H9 (cell line): Measurements from ENCODE around the gene ZCWPW2. TPM values are rescaled to one million over a fixed set of nuclear protein-coding genes. Genes with fewer than 3 reads are reported as not detected.

ENCODE experiments used
- DNase-seq: peaks from one replicate; pipeline ENCODE4 v3.0.0-alpha.2; 2017
- H2AFZ ChIP-seq: one replicate; pipeline ENCODE4 v1.6.1; 2013; ENCODE audit warnings: mild to moderate bottlenecking, low read length, control low read depth, moderate library complexity
- H2AK5ac ChIP-seq: 2 replicates; pipeline ENCODE4 v1.6.1; 2013; ENCODE audit warnings: low read length, control low read depth, mixed read lengths; ENCODE audit not compliant: insufficient read length
- H2BK120ac ChIP-seq: one replicate; pipeline ENCODE4 v1.6.1; 2013; ENCODE audit warnings: low read depth, mild to moderate bottlenecking, low read length, control low read depth, inconsistent platforms; ENCODE audit not compliant: poor library complexity, severe bottlenecking
- H2BK12ac ChIP-seq: 2 replicates; pipeline ENCODE4 v1.6.1; 2013; ENCODE audit warnings: low read length, control low read depth, mixed read lengths, low read depth; ENCODE audit not compliant: insufficient read length
- H2BK15ac ChIP-seq: 2 replicates; pipeline ENCODE4 v1.6.1; 2013; ENCODE audit warnings: low read depth, low read length, control low read depth
- H2BK20ac ChIP-seq: one replicate; pipeline ENCODE4 v1.6.1; 2013; ENCODE audit warnings: low read depth, mild to moderate bottlenecking, low read length, control low read depth, inconsistent platforms; ENCODE audit not compliant: poor library complexity, severe bottlenecking
- H2BK5ac ChIP-seq: 2 replicates; pipeline ENCODE4 v1.6.1; 2013; ENCODE audit warnings: low read length, control low read depth, mixed read lengths; ENCODE audit not compliant: insufficient read length
- H3K14ac ChIP-seq: 2 replicates; pipeline ENCODE4 v1.6.1; 2013; ENCODE audit warnings: low read length, control low read depth; ENCODE audit not compliant: insufficient read depth
- H3K18ac ChIP-seq: 2 replicates; pipeline ENCODE4 v1.6.1; 2013; ENCODE audit warnings: low read depth, mild to moderate bottlenecking, mixed read lengths, low read length, control low read depth; ENCODE audit not compliant: insufficient read length
- H3K23ac ChIP-seq: 2 replicates; pipeline ENCODE4 v1.6.1; 2013; ENCODE audit warnings: low read length, control low read depth, mixed read lengths, low read depth; ENCODE audit not compliant: insufficient read length
- H3K23me2 ChIP-seq: 2 replicates; pipeline ENCODE4 v1.6.1; 2013; ENCODE audit warnings: low read depth, mild to moderate bottlenecking, mixed read lengths, low read length, control low read depth; ENCODE audit not compliant: insufficient read length, poor library complexity, severe bottlenecking
- H3K27ac ChIP-seq: 2 replicates; pipeline ENCODE4 v1.5.1; 2013; ENCODE audit warnings: low read length, control low read depth, mixed read lengths, low read depth; ENCODE audit not compliant: insufficient read length
- H3K27me3 ChIP-seq: 2 replicates; pipeline ENCODE4 v1.6.1; 2013; ENCODE audit warnings: low read length, control low read depth, inconsistent platforms; ENCODE audit not compliant: insufficient read depth
- H3K4ac ChIP-seq: 2 replicates; pipeline ENCODE4 v1.6.1; 2013; ENCODE audit warnings: low read depth, mild to moderate bottlenecking, control low read depth, inconsistent platforms, low read length, moderate library complexity
- H3K4me1 ChIP-seq: 2 replicates; pipeline ENCODE4 v1.6.1; 2013; ENCODE audit warnings: low read length, control low read depth, inconsistent platforms; ENCODE audit not compliant: insufficient read depth
- H3K4me2 ChIP-seq: 2 replicates; pipeline ENCODE4 v1.6.1; 2013; ENCODE audit warnings: low read length, control low read depth, mixed read lengths; ENCODE audit not compliant: insufficient read length, insufficient read depth
- H3K56ac ChIP-seq: 2 replicates; pipeline ENCODE4 v1.6.1; 2013; ENCODE audit warnings: low read depth, mild to moderate bottlenecking, mixed read lengths, low read length, control low read depth; ENCODE audit not compliant: insufficient read length
- H3K79me1 ChIP-seq: 2 replicates; pipeline ENCODE4 v1.6.1; 2013; ENCODE audit warnings: low read depth, mild to moderate bottlenecking, moderate library complexity, low read length, control low read depth, inconsistent platforms; ENCODE audit not compliant: insufficient read depth, poor library complexity, severe bottlenecking
- H3K79me2 ChIP-seq: 2 replicates; pipeline ENCODE4 v1.6.1; 2013; ENCODE audit warnings: low read length, control low read depth, inconsistent platforms; ENCODE audit not compliant: insufficient read depth
- H3K9ac ChIP-seq: 2 replicates; pipeline ENCODE4 v1.6.1; 2013; ENCODE audit warnings: low read length, control low read depth, mixed read lengths; ENCODE audit not compliant: insufficient read length; ENCODE audit errors: extremely low read depth
- H3K9me3 ChIP-seq: one replicate; pipeline ENCODE4 v1.6.1; 2013; ENCODE audit warnings: low read depth, low read length, inconsistent platforms; ENCODE audit not compliant: control insufficient read depth
- H3T11ph ChIP-seq: one replicate; pipeline ENCODE4 v1.6.1; 2013; ENCODE audit warnings: mild to moderate bottlenecking, low read length, control low read depth, inconsistent platforms
- H4K20me1 ChIP-seq: one replicate; pipeline ENCODE4 v1.6.1; 2013; ENCODE audit not compliant: control insufficient read depth, insufficient read length, insufficient read depth
- H4K5ac ChIP-seq: 2 replicates; pipeline ENCODE4 v1.6.1; 2013; ENCODE audit warnings: low read depth, mild to moderate bottlenecking, mixed read lengths, low read length, control low read depth; ENCODE audit not compliant: insufficient read length
- H4K8ac ChIP-seq: replicated peaks from 2 replicates; pipeline ENCODE4 v1.6.1; 2013; ENCODE audit warnings: low read length, control low read depth, mixed read lengths, low read depth; ENCODE audit not compliant: insufficient read length
- H4K91ac ChIP-seq: 2 replicates; pipeline ENCODE4 v1.6.1; 2013; ENCODE audit warnings: low read depth, mild to moderate bottlenecking, moderate library complexity, mixed read lengths, low read length, control low read depth; ENCODE audit not compliant: insufficient read length
- H3K27ac Mint-ChIP-seq, 3 experiments: 2 replicates in 2 of 3; 3 replicates in 1 of 3; pipeline ENCODE4 v1.8.0; 2020 to 2021; ENCODE audit warnings: mixed read lengths in 3 of 3, mild to moderate bottlenecking in 1 of 3, moderate library complexity in 1 of 3
- H3K27me3 Mint-ChIP-seq: 2 replicates; pipeline ENCODE4 v1.8.0; 2021; ENCODE audit warnings: low read depth, mild to moderate bottlenecking, moderate library complexity, mixed read lengths
- H3K36me3 Mint-ChIP-seq, 3 experiments: 2 replicates in 2 of 3; 3 replicates in 1 of 3; pipeline ENCODE4 v1.8.0; 2020 to 2021; ENCODE audit warnings: low read depth in 3 of 3, mixed read lengths in 3 of 3; ENCODE audit not compliant: insufficient read depth in 1 of 3
- H3K4me1 Mint-ChIP-seq, 2 experiments: 2 replicates each; pipeline ENCODE4 v1.8.0; 2020; ENCODE audit warnings: mixed read lengths in 2 of 2
- H3K4me3 Mint-ChIP-seq, 2 experiments: 2 replicates in 1 of 2; 3 replicates in 1 of 2; pipeline ENCODE4 v1.8.0; 2020 to 2021; ENCODE audit warnings: mild to moderate bottlenecking in 2 of 2, mixed read lengths in 2 of 2, moderate library complexity in 1 of 2
- H3K9me3 Mint-ChIP-seq, 2 experiments: 2 replicates in 1 of 2; 3 replicates in 1 of 2; pipeline ENCODE4 v1.8.0; 2020; ENCODE audit warnings: mild to moderate bottlenecking in 2 of 2, mixed read lengths in 2 of 2, moderate library complexity in 1 of 2
- CTCF ChIP-seq: fragments of 200-600 bp; sonication (generic); conservative IDR thresholded peaks from 3 replicates; pipeline ENCODE4 v1.8.0; 2021; ENCODE audit warnings: antibody characterized with exemption, mild to moderate bottlenecking
- WGBS: extraction: QIAGEN DNeasy Blood & Tissue Kit; methylation state at CpG from one replicate; pipeline ENCODE4 v1.1.7; 2013; ENCODE audit warnings: missing lambda C conversion rate, low lambda C conversion rate, mixed read lengths; ENCODE audit not compliant: insufficient read length; ENCODE audit errors: extremely low coverage; 5-methylcytosine and 5-hydroxymethylcytosine counted together
- total RNA-seq: library from RNA; stranded (reverse); gene quantifications from 2 replicates; pipeline ENCODE4 v1.2.1, GENCODE V29; 2021

ZCWPW2 gene
- total RNA-seq, 1 experiment from 2014 or later, result 0.35 TPM

- H3K27ac Mint-ChIP-seq, result no peak overlapping the region
These were observed 199.2 kb downstream of the ZCWPW2 start for GRCh38 chr3:28547677-28548076.

More at GRCh38 chr3:28547677-28548076, 199.2 kb downstream of the ZCWPW2 start:
- no peaks in the 10 kb centered on the region for H3K27me3 Mint-ChIP-seq
- DNase-seq, result no peak
- Histone ChIP-seq H3K79me2 (no peaks in the 10 kb centered on the region), H4K5ac (no peak overlapping the region), H3K23ac (no peak overlapping the region), H3K4ac (no peak overlapping the region), H2BK12ac (no peak overlapping the region), H3K9ac (no peak overlapping the region), H3K79me1 (no peaks in the 10 kb centered on the region), H2AK5ac (no peak overlapping the region), H3K27me3 (no peaks in the 10 kb centered on the region), H2BK15ac (no peak overlapping the region), H4K8ac (no peak overlapping the region), H2BK5ac (no peak overlapping the region), H3K4me1 (no peaks in the 10 kb centered on the region), H3K56ac (no peak overlapping the region), H3K14ac (no peak overlapping the region), H3K4me2 (no peak overlapping the region), H2BK120ac (no peak overlapping the region), H3K27ac (no peak overlapping the region), H2BK20ac (no peak overlapping the region), H4K20me1 (no peaks in the 10 kb centered on the region), H2AFZ (no peak overlapping the region), H3K9me3 (no peaks in the 10 kb centered on the region), H3K18ac (no peak overlapping the region), H3K23me2 (no peaks in the 10 kb centered on the region), H4K91ac (no peak overlapping the region), H3T11ph (no peak overlapping the region)
- no peak overlapping the region; a peak in 1 of 5 replicates for H3K4me3 Mint-ChIP-seq
- peaks cover 0 to 4% of the 10 kb centered on the region in 2 experiments; a peak in 1 of 5 replicates for H3K9me3 Mint-ChIP-seq
- 0 out of 7 replicates have a peak, but pooled peaks cover 0 to 4% (median 0%) of the 10 kb centered on the region in 3 experiments for H3K36me3 Mint-ChIP-seq
- no CpG with 5 or more reads among the region's 2 CpGs for WGBS
- H3K4me1 Mint-ChIP-seq, result no peaks in the 10 kb centered on the region
- TF ChIP-seq CTCF, result no peak
